Gastroesophageal sphincter (tissue), 4 donors: ENCODE data around the gene TTLL5. TPM values are rescaled to one million over a fixed set of nuclear protein-coding genes. Genes with fewer than 3 reads are reported as not detected.

Experiments
- ATAC-seq: fragments of 150-250 bp; one replicate; pipeline ENCODE4 v1.9.1; 2016; ENCODE audit warnings: mild to moderate bottlenecking, moderate library complexity
- H3K27ac ChIP-seq, 4 donors: fragments of 200-600 bp; sonication (generic) in 3 of 4; 1 replicate in 3 of 4; 2 replicates in 1 of 4; pipeline ENCODE4 v1.5.1; 2016 to 2019
- H3K27me3 ChIP-seq: fragments of 200-600 bp; sonication (generic); one replicate; pipeline ENCODE4 v1.5.1; 2019
- H3K36me3 ChIP-seq, 2 donors: fragments of 200-600 bp; sonication (generic); one replicate each; pipeline ENCODE4 v1.5.1; 2019; ENCODE audit warnings: control low read depth in 1 of 2
- H3K4me1 ChIP-seq, 3 donors: fragments of 200-600 bp; sonication (generic); 1 replicate in 2 of 3; 2 replicates in 1 of 3; pipeline ENCODE4 v1.5.1; 2016 to 2019; ENCODE audit warnings: control low read depth in 2 of 3
- H3K4me3 ChIP-seq, 2 donors: fragments of 200-600 bp; sonication (generic); one replicate each; pipeline ENCODE4 v1.5.1; 2019; ENCODE audit warnings: mild to moderate bottlenecking in 1 of 2, moderate library complexity in 1 of 2
- H3K9me3 ChIP-seq, 3 donors: fragments of 200-600 bp; sonication (generic); one replicate each; pipeline ENCODE4 v1.5.1; 2017 to 2019; ENCODE audit warnings: control low read depth in 2 of 3
- EP300 ChIP-seq: sonication (generic); formaldehyde crosslinking; IDR thresholded peaks from one replicate; pipeline ENCODE4 v1.6.1; 2017; ENCODE audit warnings: antibody characterized with exemption, mild to moderate bottlenecking
- POLR2A ChIP-seq, 2 donors: fragments of 450-650 bp; IDR thresholded peaks; one replicate each; pipeline ENCODE4 v1.6.1; 2017; ENCODE audit warnings: antibody characterized with exemption in 2 of 2, mild to moderate bottlenecking in 2 of 2, moderate library complexity in 1 of 2
- POLR2AphosphoS5 ChIP-seq: sonication (generic); formaldehyde crosslinking; IDR thresholded peaks from one replicate; pipeline ENCODE4 v1.6.1; 2017; ENCODE audit warnings: antibody characterized with exemption
- WGBS, 2 donors: methylation state at CpG; one replicate each; pipeline ENCODE4 v1.1.5; 2018; ENCODE audit warnings: low coverage in 1 of 2; 5-methylcytosine and 5-hydroxymethylcytosine counted together
- total RNA-seq, 4 donors: library from RNA; depleted of rRNA; stranded (reverse); fragments of >200 nt; gene quantifications; one replicate each; pipeline ENCODE4 v1.1.0, GENCODE V29; 2016
- TF ChIP-seq, protein P1 (sequence below), 4 experiments: fragments of 200-600 bp in 2 of 4; fragments of 450-650 bp in 2 of 4; sonication (generic) in 1 of 4; IDR thresholded peaks; one replicate each; pipeline ENCODE4 v1.5.1; 2017 to 2019; ENCODE audit warnings: antibody characterized with exemption in 4 of 4, mild to moderate bottlenecking in 2 of 4, moderate library complexity in 2 of 4

The TTLL5 gene
- total RNA-seq, 4 donors from 2014 or later, result 18.1 to 30.0 (median 22.1) TPM

DNA sequence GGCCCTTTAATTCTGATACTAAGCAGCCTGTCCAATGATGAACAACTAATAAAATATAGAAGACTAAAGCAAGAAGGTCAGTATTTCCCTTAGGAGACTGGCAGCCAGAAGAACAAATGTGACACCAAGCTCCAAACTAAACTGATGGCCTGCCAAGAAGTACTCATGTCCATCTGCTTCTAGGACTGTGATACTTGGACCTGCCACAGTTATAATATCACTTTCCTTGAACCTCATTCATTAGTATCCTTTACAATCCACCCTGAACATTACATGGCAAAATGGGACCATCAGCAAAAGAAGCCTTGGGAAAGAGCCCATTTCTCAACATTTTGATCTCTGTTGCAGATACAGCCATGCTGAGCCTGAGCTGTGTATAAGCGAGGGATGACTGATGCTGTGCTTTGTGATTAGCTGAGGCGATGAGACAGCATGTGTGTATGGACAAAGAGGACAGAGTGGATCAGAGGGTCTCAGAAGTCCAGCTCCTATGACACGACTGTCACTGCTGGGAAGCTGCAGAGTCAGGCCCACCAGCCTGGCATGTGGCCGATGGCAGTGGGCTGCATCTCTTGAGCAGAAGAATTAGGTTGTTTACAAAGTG, 246.8 kb downstream of the TTLL5 start:
- ATAC-seq, result no peak
- Histone ChIP-seq H3K9me3 (no peaks in the 10 kb centered on the region), H3K4me3 (no peak overlapping the region), H3K36me3 (peaks cover 0 to under 1% of the 10 kb centered on the region in 2 donors), H3K27me3 (no peaks in the 10 kb centered on the region), H3K4me1 (peaks cover 0 to 18% (median 0%) of the 10 kb centered on the region in 3 donors), H3K27ac (no peak overlapping the region)
- 96 to 100% methylated on average over 2 to 3 of the region's 4 CpGs for WGBS, 2 donors
- TF ChIP-seq, protein P1, sequence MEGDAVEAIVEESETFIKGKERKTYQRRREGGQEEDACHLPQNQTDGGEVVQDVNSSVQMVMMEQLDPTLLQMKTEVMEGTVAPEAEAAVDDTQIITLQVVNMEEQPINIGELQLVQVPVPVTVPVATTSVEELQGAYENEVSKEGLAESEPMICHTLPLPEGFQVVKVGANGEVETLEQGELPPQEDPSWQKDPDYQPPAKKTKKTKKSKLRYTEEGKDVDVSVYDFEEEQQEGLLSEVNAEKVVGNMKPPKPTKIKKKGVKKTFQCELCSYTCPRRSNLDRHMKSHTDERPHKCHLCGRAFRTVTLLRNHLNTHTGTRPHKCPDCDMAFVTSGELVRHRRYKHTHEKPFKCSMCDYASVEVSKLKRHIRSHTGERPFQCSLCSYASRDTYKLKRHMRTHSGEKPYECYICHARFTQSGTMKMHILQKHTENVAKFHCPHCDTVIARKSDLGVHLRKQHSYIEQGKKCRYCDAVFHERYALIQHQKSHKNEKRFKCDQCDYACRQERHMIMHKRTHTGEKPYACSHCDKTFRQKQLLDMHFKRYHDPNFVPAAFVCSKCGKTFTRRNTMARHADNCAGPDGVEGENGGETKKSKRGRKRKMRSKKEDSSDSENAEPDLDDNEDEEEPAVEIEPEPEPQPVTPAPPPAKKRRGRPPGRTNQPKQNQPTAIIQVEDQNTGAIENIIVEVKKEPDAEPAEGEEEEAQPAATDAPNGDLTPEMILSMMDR (IDR thresholded peaks at IDR 0.05), result no peak
- no peak for TF ChIP-seq EP300
- TF ChIP-seq POLR2AphosphoS5, result no peak
- no peak for TF ChIP-seq POLR2A (IDR thresholded peaks at IDR 0.05)

DNA sequence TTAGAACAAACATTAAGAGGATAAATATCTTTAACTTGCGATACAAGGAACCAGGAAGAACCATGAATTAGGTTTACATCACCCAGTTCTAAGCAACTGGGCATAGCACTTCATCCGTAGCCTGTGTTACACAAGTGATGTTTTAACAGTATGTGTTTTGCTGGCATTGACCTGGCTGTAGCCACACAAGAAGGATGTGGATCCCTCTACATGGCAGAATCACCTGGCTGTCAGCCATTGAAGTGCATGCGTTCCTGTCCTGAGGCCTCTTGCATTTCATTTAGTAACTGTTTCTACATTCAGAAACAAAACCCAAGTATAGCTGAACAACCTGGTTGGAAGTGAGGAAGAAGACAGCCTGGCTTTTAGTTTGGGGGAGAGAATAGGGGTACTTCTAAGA, 248.6 kb downstream of the TTLL5 start:
- TF ChIP-seq EP300, result no peak
- TF ChIP-seq, protein P1 (IDR thresholded peaks at IDR 0.05), result no peak
- no peak for TF ChIP-seq POLR2A (IDR thresholded peaks at IDR 0.05)
- no peak for TF ChIP-seq POLR2AphosphoS5
- Histone ChIP-seq H3K4me1 (peaks cover 0 to 18% (median 0%) of the 10 kb centered on the region in 3 donors), H3K4me3 (no peak overlapping the region), H3K27me3 (no peaks in the 10 kb centered on the region), H3K9me3 (no peaks in the 10 kb centered on the region), H3K36me3 (no peaks in the 10 kb centered on the region), H3K27ac (no peak overlapping the region)
- WGBS, 2 donors, result 94 to 100% methylated on average over 1 to 2 of the region's 3 CpGs
- no peak for ATAC-seq

DNA sequence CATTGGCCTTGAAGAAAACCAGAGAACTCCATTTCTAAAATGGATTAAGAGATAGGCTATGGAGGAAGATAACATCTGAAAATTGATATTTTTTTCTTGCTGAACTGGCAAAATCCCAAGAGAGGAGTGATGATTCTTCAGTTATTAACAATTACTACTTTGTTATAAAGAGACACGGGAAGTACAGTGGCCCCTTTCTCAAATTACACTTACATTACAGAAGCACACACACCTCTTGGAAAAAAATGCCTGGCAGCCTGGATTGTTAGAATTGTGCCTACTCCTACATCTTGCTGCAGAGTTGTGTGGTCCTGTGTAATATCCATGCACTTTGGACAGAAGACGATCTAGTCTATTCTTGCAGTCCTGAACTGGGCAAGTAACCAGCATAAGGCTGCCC, 249.0 kb downstream of the TTLL5 start:
- Histone ChIP-seq H3K27ac (no peak overlapping the region), H3K27me3 (no peaks in the 10 kb centered on the region), H3K36me3 (no peaks in the 10 kb centered on the region), H3K4me1 (peaks cover 0 to 18% (median 0%) of the 10 kb centered on the region in 3 donors), H3K9me3 (no peaks in the 10 kb centered on the region), H3K4me3 (no peak overlapping the region)
- WGBS, 2 donors, result 79 to 86% methylated on average over 1 to 2 of the region's 2 CpGs
- TF ChIP-seq EP300, result no peak
- ATAC-seq, result no peak

DNA sequence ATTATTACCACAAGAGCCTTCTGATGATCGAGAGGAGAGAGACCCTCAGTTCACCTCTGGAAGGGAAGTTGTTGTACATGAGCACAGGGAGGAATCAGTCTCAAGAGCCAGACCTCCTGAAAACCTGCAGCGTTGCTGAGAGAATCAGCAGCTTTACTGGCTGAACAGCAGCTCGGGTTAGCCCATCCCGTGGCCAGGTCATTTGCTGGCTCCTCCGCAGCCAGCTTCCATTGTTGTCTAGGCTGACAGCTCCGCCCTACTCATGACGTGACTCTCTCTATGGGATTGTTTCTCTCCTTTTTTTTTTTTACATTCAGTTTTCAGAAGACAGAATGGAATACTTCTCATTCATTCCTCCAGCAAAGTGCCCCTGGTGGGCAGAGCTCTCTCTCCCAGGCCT, 250.8 kb downstream of the TTLL5 start:
- WGBS, 2 donors, result 57 to 65% methylated on average over 6 of the region's 7 CpGs
- Histone ChIP-seq H3K4me3 (no peak overlapping the region), H3K9me3 (no peaks in the 10 kb centered on the region), H3K4me1 (peaks cover 0 to 2% (median 0%) of the 10 kb centered on the region in 3 donors), H3K27ac (no peak overlapping the region), H3K36me3 (no peaks in the 10 kb centered on the region), H3K27me3 (no peaks in the 10 kb centered on the region)
- TF ChIP-seq, protein P1 (IDR thresholded peaks at IDR 0.05), result no peak
- TF ChIP-seq POLR2A (IDR thresholded peaks at IDR 0.05), result no peak
- TF ChIP-seq POLR2AphosphoS5, result no peak
- TF ChIP-seq EP300, result no peak
- ATAC-seq, result no peak

DNA sequence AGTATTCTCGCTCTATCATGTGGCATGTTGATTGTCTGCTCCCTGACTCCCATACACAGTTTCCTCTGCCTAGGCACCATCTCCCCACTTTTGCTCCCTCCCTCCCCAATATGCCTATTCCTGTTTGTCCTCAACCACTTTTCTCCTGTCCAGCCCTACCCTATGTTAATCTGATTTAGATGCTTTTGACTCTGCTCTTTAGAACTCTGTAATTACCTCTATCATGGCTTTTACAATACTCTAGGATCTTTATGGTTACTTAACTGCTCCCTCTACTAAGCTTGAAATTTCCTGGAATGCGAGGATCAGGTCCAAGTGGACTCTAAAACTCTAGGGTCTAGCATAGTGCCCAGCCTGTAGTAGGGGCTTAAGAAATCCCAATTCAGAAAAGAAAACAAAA, 252.1 kb downstream of the TTLL5 start:
- Histone ChIP-seq H3K27ac (no peak overlapping the region), H3K9me3 (no peaks in the 10 kb centered on the region)

DNA sequence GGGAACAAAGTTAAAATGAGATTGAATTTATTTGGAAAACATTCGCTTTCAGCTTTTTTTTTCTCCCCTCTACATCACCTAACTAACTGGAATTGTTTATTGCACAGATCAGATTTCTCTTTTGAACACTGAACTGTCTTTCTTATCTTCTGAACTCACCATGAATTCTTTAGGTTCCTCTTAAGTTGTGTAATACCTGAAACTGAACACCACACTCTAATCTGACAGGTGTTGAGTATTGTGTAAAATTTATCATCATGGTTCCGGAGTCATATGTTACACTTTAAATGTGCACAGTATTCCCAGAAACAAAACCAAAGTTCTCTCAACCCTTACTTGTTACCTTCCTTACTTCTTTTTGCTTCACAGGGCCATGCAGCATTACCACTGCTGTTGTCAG, 254.0 kb downstream of the TTLL5 start:
- ATAC-seq, result no peak
- Histone ChIP-seq H3K9me3 (no peaks in the 10 kb centered on the region), H3K27me3 (no peaks in the 10 kb centered on the region), H3K4me1 (no peaks in the 10 kb centered on the region), H3K27ac (no peak overlapping the region), H3K4me3 (no peak overlapping the region), H3K36me3 (peaks cover 0 to 6% of the 10 kb centered on the region in 2 donors)
- no peak for TF ChIP-seq EP300
- no peak for TF ChIP-seq POLR2AphosphoS5
- TF ChIP-seq, protein P1 (IDR thresholded peaks at IDR 0.05), result no peak
- no peak for TF ChIP-seq POLR2A (IDR thresholded peaks at IDR 0.05)
- WGBS, 2 donors, result 95 to 100% methylated on average over 2 of the region's 2 CpGs

More for the DNA sequence above, 252.1 kb downstream of the TTLL5 start:
- no peaks in the 10 kb centered on the region for H3K4me1 ChIP-seq
- no peak for ATAC-seq
- H3K4me3 ChIP-seq, result no peak overlapping the region
- WGBS, 2 donors, result 90 to 100% methylated on average over 2 of the region's 2 CpGs
- H3K36me3 ChIP-seq, result peaks cover 0 to 6% of the 10 kb centered on the region in 2 donors
- no peak for TF ChIP-seq EP300
- H3K27me3 ChIP-seq, result no peaks in the 10 kb centered on the region
